GM19193 (cell line): Measurements from ENCODE around the gene RPP25L.

Experiments used
- POLR2A ChIP-seq: IDR thresholded peaks from 4 replicates; pipeline ENCODE4 v1.6.1; 2011; ENCODE audit not compliant: insufficient read depth, insufficient read length; ENCODE audit errors: extremely low read depth

RPP25L gene

GRCh38 chr9:34611811-34612787 is at the start of gene RPP25L:
RPP25L (minus strand) TSS chr9:34612097; CDS start chr9:34611296, 801 bp downstream.
- TF ChIP-seq POLR2A: peak; percentile 91

GRCh38 chr9:34659592-34660253 is 47.8 kb upstream of the RPP25L start:
- no peak for TF ChIP-seq POLR2A

- no peak for TF ChIP-seq POLR2A
Measured at GRCh38 chr9:34658461-34658860, 46.6 kb upstream of the RPP25L start.

GRCh38 chr9:34656992-34657391 is 45.1 kb upstream of the RPP25L start:
- no peak for TF ChIP-seq POLR2A

- TF ChIP-seq POLR2A: no peak
Measured at GRCh38 chr9:34655394-34655793, 43.5 kb upstream of the RPP25L start.

GRCh38 chr9:34654323-34655051 is 42.6 kb upstream of the RPP25L start:
- no peak for TF ChIP-seq POLR2A

- TF ChIP-seq POLR2A: no peak
Measured at GRCh38 chr9:34653151-34654072, 41.5 kb upstream of the RPP25L start.

GRCh38 chr9:34652602-34653000 is 40.7 kb upstream of the RPP25L start:
- no peak for TF ChIP-seq POLR2A

- TF ChIP-seq POLR2A: no peak
Measured at GRCh38 chr9:34651876-34652601, 40.1 kb upstream of the RPP25L start, which contains the start of gene IL11RA. IL11RA (plus strand) TSS chr9:34652185; CDS start chr9:34655218, 3,033 bp downstream.

GRCh38 chr9:34651321-34651720 is 39.4 kb upstream of the RPP25L start:
- TF ChIP-seq POLR2A: no peak

- no peak for TF ChIP-seq POLR2A
Measured at GRCh38 chr9:34650816-34651215, 38.9 kb upstream of the RPP25L start.

- no peak for TF ChIP-seq POLR2A
Measured at GRCh38 chr9:34648673-34649072, 36.8 kb upstream of the RPP25L start.

GRCh38 chr9:34647651-34648050 is 35.8 kb upstream of the RPP25L start:
- TF ChIP-seq POLR2A: no peak

GRCh38 chr9:34647084-34647403 is 35.1 kb upstream of the RPP25L start:
- TF ChIP-seq POLR2A: no peak
